NCI-H460 (cell line): Measurements from ENCODE around the gene PNN. TPM values are rescaled to one million over a fixed set of nuclear protein-coding genes. Genes with fewer than 3 reads are reported as not detected.
A peak's percentile ranks its signal among the peaks of the same experiment; 100 is the strongest.
"Not testable (repeated sequence)": the region's sequence is repeated elsewhere in the genome, so short reads cannot be mapped to it uniquely, and the experiment has no call there.

Source experiments
- DNase-seq: peaks from one replicate; pipeline ENCODE4 v3.0.0-alpha.2; 2016; ENCODE audit warnings: low read depth; ENCODE audit errors: extremely low read depth
- polyA plus RNA-seq: library from polyadenylated mRNA; depleted of rRNA; stranded (reverse); fragments of >200 nt; gene quantifications from 2 replicates; pipeline ENCODE4 v1.2.3, GENCODE V29; 2014; cell fraction: nucleus; rRNA removed
- total RNA-seq: library from RNA; depleted of rRNA; stranded (reverse); fragments of >200 nt; shearing (Covaris generic); gene quantifications from 2 replicates; pipeline ENCODE4 v1.2.3, GENCODE V29; 2014; rRNA removed

Gene PNN
- total RNA-seq: 32.5 and 48.9 TPM in 2 replicates
- 89.3 and 94.1 TPM in 2 replicates for polyA plus RNA-seq

DNA sequence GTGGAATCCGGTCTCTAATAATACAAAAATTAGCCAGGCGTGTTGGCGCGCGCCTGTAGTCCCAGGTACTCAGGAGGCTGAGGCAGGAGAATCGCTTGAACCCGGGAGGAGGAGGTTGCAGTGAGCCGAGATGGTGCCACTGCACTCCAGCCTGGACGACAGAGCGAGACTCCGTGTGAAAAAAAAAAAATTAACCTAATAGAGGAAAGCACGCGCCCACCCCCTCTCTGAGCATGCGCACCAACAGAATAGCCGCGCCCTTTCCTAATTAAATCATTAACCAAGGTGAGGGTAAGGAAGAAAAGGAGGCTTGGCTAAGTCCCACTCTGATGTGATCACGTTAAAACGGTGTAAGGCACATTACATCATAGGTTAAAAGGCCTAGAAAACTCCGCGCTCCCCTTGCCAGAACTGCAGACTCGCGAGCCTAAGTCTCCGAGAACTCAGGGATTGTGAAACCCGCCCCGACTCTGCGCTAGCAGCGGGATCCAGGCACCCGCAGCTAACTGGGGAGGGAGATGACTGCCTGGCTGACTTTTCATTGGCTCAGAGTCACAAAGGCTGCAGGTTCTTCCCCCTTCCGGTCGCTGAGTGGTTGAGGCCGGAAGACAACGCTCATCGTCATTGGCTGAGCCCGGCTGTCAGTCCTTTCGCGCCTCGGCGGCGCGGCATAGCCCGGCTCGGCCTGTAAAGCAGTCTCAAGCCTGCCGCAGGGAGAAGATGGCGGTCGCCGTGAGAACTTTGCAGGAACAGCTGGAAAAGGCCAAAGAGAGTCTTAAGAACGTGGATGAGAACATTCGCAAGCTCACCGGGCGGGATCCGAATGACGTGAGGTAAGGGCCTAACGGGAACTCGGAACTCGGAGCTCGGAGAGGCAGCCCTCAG, at the start of gene PNN:
PNN (plus strand) TSS at position 695 of the 885 bp plus-strand sequence; CDS start at position 721, 26 bp downstream.
- DNase-seq: peak; percentile 99

DNA sequence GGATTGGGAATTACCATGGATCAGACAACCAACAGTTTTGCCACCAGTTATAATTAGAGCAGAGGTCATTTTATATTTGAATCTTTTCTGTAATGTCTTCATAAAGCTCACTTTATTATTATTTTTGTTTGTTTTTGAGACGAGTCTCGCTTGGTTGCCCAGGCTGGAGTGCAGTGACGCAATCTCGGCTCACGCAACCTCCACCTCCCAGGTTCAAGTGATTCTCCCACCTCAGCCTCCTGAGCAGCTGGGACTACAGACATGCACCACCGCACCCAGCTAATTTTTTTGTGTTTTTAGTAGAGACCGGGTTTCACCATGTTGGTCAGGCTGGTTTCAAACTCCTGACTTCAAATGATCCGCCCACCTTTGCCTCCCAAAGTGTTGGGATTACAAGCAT, 37.2 kb upstream of the PNN start:
- not testable (repeated sequence) for DNase-seq

GRCh38 chr14:39138440-39138839, 36.6 kb upstream of the PNN start:
- DNase-seq: no peak

- DNase-seq: no peak
These were observed 34.9 kb upstream of the PNN start for GRCh38 chr14:39140170-39140569.

DNA sequence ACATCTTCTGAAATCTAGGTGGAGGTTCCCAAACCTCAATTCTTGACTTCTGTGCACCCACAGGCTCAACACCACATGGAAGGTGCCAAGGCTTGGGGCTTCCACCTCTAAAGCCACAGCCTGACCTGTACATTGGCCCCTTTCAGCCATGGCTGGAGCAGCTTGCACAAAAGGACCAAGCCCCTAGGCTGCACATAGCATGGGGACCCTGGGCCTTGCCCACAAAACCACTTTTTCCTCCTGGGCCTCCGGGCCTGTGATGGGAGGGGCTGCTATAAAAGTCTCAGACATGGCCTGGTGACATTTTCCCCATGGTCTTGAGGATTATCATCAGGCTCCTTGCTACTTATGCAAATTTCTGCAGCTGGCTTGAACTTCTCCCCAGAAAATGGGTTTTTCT, 33.4 kb upstream of the PNN start:
- DNase-seq: not testable (repeated sequence)

DNA sequence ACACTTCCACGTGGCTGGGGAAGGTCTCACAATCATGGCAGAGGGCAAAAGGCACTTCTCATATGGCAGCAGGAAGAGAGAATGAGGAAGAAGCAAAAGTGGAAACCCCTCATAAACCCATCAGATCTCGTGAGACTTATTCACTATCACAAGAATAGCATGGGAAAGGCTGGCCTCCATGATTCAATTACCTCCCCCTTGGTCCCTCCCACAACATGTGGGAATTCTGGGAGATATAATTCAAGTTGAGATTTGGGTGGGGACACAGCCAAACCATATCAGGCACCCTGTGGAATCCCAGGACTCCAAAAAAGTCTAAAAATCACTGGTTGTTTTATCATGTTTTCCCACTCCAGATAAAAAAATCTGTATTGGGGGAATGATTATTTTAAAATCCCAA, 31.8 kb upstream of the PNN start:
- DNase-seq: not testable (repeated sequence)

- no peak for DNase-seq
These were observed 29.6 kb upstream of the PNN start for GRCh38 chr14:39145266-39145966.

DNA sequence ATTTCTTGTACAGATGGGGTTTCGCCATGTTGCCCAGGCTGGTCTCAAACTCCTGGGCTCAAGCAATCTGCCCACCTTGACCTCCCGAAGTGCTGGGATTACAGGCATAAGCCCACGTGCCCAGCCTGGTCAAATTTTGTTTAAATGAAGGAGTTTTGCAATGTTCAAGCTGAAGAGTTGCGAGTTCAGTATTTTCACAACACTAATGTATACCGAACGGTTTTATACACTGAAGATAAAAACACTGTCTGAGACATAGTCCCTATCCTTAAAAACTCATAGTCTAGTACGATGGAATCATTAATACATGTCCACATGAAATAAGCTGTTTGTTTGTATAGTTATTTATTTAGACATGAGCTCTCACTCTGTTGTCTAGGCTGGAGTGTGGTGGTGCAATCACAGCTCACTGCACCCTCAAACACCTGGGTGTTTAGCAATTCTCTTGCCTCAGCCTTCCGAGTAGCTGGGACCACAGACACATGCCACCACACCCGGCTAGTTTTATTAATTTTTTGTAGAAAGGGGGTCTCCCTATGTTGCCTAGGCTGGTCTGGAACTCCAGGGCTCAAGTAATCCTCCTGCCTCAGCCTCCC, 20.4 kb upstream of the PNN start:
- no peak for DNase-seq

- no peak for DNase-seq
These were observed 17.6 kb upstream of the PNN start for GRCh38 chr14:39157491-39157890.

GRCh38 chr14:39158222-39158858, 16.7 kb upstream of the PNN start:
- DNase-seq: no peak

DNA sequence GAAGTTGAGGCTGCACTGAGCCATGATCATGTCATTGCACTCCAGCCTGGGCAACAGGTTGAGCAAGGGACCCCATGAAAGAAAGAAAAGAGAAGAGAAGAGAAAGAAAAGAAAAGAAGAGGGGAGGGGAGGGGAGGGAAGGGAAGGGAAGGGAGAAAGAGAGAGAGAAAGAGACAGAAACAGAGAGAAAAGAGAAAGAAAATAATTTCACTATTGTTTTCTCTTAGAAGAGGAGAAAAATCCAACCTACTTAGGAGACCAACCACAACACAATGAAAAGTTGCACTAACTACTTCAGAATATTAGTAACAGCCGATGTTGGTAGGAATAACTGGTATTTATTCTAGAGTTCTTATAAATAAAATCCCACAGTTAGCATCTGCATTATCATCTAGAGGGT, 14.6 kb upstream of the PNN start:
- DNase-seq: no peak

GRCh38 chr14:39167797-39168320, 7.2 kb upstream of the PNN start:
- not testable (repeated sequence) for DNase-seq

DNA sequence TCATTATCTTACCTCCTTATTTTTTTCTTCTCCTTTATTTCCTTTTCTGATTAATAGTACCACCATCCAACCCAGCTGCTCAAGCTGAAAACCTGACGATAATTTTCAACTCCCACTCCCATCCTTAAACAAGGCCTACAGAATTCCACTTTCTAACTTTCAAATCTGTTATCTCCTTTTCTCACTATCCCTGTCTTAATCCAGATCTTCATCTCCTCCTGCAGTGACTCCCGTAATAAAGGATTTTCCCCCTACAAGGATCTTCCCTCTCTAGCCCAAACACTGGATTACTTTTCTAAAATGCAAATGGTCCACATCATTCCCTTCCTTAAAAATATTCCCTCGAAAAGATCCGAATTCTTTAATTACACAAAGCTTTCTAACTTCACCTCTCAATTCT, 6.5 kb upstream of the PNN start:
- DNase-seq: no peak

DNA sequence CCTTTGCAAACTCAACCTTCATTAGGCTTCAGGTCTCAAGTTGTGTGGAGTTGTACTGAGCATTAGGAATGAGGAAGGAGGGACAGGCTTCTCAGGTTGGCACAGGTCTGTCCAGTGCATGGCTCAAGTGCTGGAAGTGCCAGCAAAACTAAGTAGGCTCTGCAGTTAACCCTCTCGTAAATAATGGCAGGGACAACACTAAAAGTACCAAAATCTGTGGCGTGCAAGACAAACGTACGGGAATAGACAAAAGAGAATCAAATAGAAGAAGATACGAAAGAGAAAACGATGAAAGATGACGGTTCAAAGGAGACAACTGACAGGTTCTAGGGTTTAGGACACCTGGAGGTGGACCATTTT, 5.5 kb upstream of the PNN start:
- DNase-seq: no peak

DNA sequence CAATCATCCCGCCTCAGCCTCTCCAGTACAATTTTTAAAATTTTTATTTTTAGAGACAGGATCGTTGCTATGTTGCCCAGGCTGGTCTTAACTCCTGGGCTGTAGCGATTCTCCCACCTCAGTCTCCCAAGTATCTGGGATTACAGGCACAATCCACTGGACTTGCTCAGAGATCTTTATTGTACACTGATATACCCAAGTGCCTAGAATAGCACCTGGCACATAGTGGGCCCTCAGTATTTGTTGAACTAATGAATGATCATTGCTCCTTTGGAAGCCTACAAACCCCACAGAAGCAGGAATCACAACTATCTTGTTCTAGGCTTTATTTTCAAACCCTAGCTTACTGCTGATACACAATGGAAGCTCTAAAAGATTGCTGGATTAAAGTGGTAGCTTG, 1.9 kb upstream of the PNN start:
- DNase-seq: no peak

DNA sequence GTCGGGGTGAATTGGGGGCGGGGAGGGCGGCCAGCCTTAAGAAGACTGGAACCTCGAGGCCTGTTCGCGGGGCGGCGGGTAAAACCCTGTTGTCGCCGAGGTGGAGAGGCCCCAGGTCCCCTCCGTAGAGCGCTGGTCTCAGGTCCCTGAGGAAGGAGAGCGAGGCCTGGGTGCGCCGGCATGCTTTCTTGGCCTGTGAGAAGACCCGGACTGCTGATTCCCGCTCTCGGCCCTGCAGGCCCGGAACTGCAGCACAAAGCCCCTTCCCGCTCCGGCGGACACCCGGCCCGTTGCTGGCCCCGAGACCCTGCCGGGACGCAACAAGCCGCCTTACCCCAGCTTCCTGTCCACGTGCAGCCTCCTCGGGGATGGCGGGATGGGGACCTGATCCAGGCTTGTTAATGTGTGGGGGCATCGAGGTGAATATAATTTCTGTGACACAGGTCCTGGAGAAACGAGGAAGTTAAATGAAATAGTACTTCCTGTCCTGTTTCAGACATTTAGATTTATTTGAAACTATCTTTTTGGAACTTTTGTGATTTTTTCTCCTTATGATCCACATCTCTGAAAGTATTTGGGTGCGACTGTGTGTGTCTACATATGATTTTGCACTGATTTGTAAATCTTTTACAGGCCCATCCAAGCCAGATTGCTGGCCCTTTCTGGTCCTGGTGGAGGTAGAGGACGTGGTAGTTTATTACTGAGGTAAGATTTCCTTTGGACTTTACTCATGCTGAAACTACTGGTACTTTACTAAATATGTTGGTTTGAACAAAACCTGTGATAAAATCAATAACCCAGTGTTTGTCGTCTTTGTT, 600 bp downstream of the PNN start:
- DNase-seq: no peak

DNA sequence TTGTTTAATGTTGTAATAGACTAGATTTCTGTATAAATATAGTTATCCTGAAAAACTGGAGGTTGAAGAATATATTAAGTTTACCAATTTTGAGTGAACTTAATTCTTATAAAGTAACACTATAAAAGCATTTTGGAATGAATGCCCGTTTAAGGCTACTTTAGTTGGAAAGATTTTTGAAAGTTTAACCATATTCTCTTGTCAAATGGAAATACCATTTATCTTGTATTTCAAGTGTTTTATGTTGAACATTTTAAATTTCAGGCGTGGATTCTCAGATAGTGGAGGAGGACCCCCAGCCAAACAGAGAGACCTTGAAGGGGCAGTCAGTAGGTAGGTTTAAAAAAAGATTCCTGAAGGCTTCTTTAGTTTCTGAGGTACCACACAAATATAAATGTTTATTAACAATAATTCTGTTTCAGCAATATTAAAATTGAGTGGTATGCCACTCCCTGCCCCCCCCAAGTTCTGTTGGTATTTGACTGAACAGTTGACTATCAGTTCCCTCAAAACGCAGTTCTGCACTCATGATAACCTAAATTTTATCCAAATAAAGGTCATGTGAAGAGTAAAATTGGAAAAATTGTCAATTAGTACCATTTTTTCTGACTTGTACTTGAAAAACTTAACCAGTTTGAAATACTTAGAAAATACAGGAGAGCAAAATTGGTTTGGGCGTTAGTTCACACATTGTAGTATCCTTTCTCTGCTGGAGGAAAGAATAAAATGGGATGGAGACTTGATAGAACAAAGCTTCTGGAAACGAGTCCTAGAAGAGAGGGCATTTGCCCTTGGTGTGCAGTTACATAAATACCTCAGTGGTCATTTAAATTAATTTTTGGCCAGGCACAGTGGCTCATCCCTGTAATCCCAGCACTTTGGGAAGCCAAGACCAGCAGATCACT, 1.5 kb downstream of the PNN start:
- DNase-seq: no peak

DNA sequence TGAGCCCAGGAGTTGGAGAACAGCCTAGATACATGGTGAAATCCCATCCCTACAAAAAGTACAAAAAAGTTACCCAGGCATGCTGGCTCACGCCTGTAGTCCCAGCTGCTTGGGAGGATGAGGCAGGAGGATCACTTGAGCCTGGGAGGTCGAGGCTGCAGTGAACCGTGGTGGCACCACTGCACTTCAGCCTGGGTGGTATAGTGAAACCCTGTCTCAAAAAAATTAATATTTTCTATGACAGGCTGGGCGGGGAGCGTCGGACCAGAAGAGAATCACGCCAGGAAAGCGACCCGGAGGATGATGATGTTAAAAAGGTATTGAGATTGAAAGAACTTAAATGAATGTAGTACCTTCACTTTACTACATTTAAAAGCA, 2.1 kb downstream of the PNN start:
- DNase-seq: no peak

GRCh38 chr14:39179042-39179441, 4.0 kb downstream of the PNN start:
- DNase-seq: no peak
